ENCODE results near the gene CTDNEP1. TPM values are rescaled to one million over a fixed set of nuclear protein-coding genes. Genes with fewer than 3 reads are reported as not detected.

Gene CTDNEP1
- total RNA-seq, 1 experiment from 2014 or later: 132 TPM

DNA sequence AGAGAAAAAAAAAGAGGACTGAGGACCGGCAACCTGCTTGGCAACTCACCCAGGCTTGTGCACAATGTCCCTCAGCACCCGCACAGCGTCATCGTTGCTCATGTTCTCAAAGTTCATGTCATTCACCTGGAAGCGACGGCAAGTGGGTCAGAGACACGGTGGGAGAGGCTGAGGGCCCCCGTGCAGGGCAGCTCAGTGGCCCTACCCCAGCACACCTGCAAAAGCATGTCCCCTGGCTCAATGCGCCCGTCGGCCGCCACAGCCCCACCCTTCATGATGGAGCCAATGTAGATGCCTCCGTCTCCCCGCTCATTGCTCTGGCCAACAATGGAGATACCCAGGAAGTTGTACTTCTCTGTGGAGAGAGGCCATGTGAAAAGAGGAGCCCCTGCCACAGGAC is 22.6 kb downstream of the CTDNEP1 start:
- no peaks in the 10 kb centered on the region for H3K9me3 ChIP-seq (ENCODE audit: control insufficient read depth, insufficient read depth, low read depth, low read length)
- no TSS peak for BruUV-seq (replicated peaks)
- TF ChIP-seq TCF7L2 (IDR thresholded peaks at IDR 0.05; ENCODE audit: low read depth, low read length) (no peak), SIN3A (IDR thresholded peaks at IDR 0.05; ENCODE audit: borderline replicate concordance, insufficient read depth, low read depth, low read length) (no peak), POLR2AphosphoS5 (IDR thresholded peaks at IDR 0.05; ENCODE audit: low read depth, low read length) (no peak)
- TF ChIP-seq, protein P1, sequence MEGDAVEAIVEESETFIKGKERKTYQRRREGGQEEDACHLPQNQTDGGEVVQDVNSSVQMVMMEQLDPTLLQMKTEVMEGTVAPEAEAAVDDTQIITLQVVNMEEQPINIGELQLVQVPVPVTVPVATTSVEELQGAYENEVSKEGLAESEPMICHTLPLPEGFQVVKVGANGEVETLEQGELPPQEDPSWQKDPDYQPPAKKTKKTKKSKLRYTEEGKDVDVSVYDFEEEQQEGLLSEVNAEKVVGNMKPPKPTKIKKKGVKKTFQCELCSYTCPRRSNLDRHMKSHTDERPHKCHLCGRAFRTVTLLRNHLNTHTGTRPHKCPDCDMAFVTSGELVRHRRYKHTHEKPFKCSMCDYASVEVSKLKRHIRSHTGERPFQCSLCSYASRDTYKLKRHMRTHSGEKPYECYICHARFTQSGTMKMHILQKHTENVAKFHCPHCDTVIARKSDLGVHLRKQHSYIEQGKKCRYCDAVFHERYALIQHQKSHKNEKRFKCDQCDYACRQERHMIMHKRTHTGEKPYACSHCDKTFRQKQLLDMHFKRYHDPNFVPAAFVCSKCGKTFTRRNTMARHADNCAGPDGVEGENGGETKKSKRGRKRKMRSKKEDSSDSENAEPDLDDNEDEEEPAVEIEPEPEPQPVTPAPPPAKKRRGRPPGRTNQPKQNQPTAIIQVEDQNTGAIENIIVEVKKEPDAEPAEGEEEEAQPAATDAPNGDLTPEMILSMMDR (IDR thresholded peaks at IDR 0.05): no peak
- TF ChIP-seq, protein P2, sequence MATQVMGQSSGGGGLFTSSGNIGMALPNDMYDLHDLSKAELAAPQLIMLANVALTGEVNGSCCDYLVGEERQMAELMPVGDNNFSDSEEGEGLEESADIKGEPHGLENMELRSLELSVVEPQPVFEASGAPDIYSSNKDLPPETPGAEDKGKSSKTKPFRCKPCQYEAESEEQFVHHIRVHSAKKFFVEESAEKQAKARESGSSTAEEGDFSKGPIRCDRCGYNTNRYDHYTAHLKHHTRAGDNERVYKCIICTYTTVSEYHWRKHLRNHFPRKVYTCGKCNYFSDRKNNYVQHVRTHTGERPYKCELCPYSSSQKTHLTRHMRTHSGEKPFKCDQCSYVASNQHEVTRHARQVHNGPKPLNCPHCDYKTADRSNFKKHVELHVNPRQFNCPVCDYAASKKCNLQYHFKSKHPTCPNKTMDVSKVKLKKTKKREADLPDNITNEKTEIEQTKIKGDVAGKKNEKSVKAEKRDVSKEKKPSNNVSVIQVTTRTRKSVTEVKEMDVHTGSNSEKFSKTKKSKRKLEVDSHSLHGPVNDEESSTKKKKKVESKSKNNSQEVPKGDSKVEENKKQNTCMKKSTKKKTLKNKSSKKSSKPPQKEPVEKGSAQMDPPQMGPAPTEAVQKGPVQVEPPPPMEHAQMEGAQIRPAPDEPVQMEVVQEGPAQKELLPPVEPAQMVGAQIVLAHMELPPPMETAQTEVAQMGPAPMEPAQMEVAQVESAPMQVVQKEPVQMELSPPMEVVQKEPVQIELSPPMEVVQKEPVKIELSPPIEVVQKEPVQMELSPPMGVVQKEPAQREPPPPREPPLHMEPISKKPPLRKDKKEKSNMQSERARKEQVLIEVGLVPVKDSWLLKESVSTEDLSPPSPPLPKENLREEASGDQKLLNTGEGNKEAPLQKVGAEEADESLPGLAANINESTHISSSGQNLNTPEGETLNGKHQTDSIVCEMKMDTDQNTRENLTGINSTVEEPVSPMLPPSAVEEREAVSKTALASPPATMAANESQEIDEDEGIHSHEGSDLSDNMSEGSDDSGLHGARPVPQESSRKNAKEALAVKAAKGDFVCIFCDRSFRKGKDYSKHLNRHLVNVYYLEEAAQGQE (IDR thresholded peaks at IDR 0.05; ENCODE audit: insufficient read depth in 1 of 2, low read depth in 2 of 2, low read length in 1 of 2): no peak
- no peak for DNase-seq (ENCODE audit: low read depth, low spot score)
- H3K4me3 ChIP-seq (ENCODE audit: low read depth in 2 of 2, low read length in 2 of 2): no peak overlapping the region
- intact Hi-C loops (cut with micrococcal nuclease; ENCODE audit: unreplicated experiment) (no loop called here), in situ Hi-C loops (cut with HindIII; ENCODE audit: low pct_unique_long_range_greater_than_20kb, low sequenced_read_pairs) (no loop called here)
- ChIA-PET CTCF (no interaction called here), POLR2A (no interaction called here)
- H3K4me1 ChIP-seq (ENCODE audit: control insufficient read depth, insufficient read depth, low read length): peaks cover 27% of the 10 kb centered on the region
- no peaks in the 10 kb centered on the region for H3K27me3 ChIP-seq (ENCODE audit: control insufficient read depth, insufficient read depth, low read length)
- no peaks in the 10 kb centered on the region; the same call in 1 of the 2 replicates for H3K36me3 ChIP-seq (ENCODE audit: control insufficient read depth, insufficient read depth, low read length)
- no peak overlapping the region for H3K27ac ChIP-seq (ENCODE audit: low read length)
- no peak for ATAC-seq

DNA sequence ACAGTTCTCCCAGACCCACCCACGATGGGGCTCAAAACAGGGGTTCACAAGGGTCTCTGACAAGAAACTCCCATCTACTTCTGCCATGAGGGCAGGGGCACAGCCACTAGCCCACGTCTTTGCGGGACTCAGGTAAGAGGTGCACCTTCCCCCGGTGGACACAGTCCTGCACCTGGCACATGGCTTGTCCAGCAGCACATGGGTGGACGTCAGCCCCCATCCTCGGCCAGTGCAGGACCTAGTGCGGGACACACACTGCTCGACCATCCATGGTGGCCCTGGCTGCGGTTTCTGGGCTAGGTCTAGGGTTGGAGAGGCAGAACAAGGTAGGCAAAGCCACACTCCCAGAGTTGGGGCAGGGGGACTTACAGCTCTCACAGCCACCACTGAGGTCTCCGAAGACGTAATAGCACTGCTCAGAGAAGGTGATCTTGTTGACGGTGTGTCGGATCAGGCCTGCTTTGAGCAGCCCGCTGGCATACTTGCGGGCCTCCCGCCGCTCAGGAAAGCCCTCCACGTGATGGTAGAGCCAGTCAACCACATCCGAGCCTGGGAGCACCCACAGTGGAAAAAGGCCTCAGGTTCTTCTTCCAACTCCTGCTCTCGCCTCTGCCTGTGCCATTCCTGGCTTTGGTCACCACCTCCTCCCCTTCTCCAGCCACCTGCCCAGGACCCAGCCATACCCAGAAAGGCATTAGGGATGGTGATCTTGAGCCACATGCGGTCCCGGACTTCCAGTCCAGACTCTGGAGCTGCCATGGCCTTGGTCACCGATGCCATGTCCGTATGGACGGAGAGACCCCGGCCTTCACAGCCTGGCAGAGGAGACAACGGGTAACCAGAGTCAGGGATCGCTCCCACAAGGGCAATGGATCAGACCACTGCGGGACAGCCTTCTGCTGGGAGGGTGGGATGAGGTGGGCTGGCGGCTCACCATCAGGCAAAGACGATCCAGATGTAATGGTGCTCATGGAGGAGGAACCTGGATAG is 24.5 kb downstream of the CTDNEP1 start:
- POLR2A ChIA-PET: no interaction called here
- intact Hi-C loops (cut with micrococcal nuclease; ENCODE audit: unreplicated experiment) (no loop called here), in situ Hi-C loops (cut with HindIII; ENCODE audit: low pct_unique_long_range_greater_than_20kb, low sequenced_read_pairs) (no loop called here)
- Histone ChIP-seq H3K36me3 (ENCODE audit: control insufficient read depth, insufficient read depth, low read length) (no peaks in the 10 kb centered on the region; the same call in 1 of the 2 replicates), H3K27ac (ENCODE audit: low read length) (no peak overlapping the region), H3K9me3 (ENCODE audit: control insufficient read depth, insufficient read depth, low read depth, low read length) (no peaks in the 10 kb centered on the region), H3K4me3 (ENCODE audit: low read depth in 2 of 2, low read length in 2 of 2) (no peak overlapping the region), H3K27me3 (ENCODE audit: control insufficient read depth, insufficient read depth, low read length) (no peaks in the 10 kb centered on the region), H3K4me1 (ENCODE audit: control insufficient read depth, insufficient read depth, low read length) (peaks cover 39% of the 10 kb centered on the region)
- CTCF ChIA-PET: no interaction called here
- BruUV-seq (replicated peaks): no TSS peak
- DNase-seq (ENCODE audit: low read depth, low spot score) (no peak), ATAC-seq (no peak)
- TF ChIP-seq, protein P1 (IDR thresholded peaks at IDR 0.05): no peak
- TF ChIP-seq, protein P2 (IDR thresholded peaks at IDR 0.05; ENCODE audit: insufficient read depth in 1 of 2, low read depth in 2 of 2, low read length in 1 of 2): no peak
- no peak for TF ChIP-seq TCF7L2 (IDR thresholded peaks at IDR 0.05; ENCODE audit: low read depth, low read length)
- no peak for TF ChIP-seq POLR2AphosphoS5 (IDR thresholded peaks at IDR 0.05; ENCODE audit: low read depth, low read length)
- no peak for TF ChIP-seq SIN3A (IDR thresholded peaks at IDR 0.05; ENCODE audit: borderline replicate concordance, insufficient read depth, low read depth, low read length)
